Liver (tissue), 3 donors: ENCODE data around the gene LRMDA.

Source experiments
- ATF3 ChIP-seq: IDR thresholded peaks from 2 replicates; pipeline ENCODE4 v1.6.1; 2016; ENCODE audit warnings: antibody characterized with exemption
- EGR1 ChIP-seq, 2 donors: IDR thresholded peaks; 2 replicates each; pipeline ENCODE4 v1.6.1; 2016 to 2018; ENCODE audit warnings: antibody characterized with exemption in 2 of 2, low read depth in 2 of 2
- FOXA1 ChIP-seq: IDR thresholded peaks from 2 replicates; pipeline ENCODE4 v1.6.1; 2016; ENCODE audit warnings: antibody characterized with exemption
- GABPA ChIP-seq, 2 donors: IDR thresholded peaks in 1 of 2; conservative IDR thresholded peaks in 1 of 2; 2 replicates each; pipeline ENCODE4 v1.6.1; 2016; ENCODE audit warnings: antibody characterized with exemption in 2 of 2, mild to moderate bottlenecking in 1 of 2, moderate library complexity in 1 of 2
- HNF4G ChIP-seq: IDR thresholded peaks from 2 replicates; pipeline ENCODE4 v1.6.1; 2016; ENCODE audit warnings: antibody characterized with exemption
- MAX ChIP-seq: IDR thresholded peaks from 2 replicates; pipeline ENCODE4 v1.6.1; 2016; ENCODE audit warnings: antibody characterized with exemption
- RAD21 ChIP-seq, 2 donors: IDR thresholded peaks; 2 replicates each; pipeline ENCODE4 v1.6.1; 2016; ENCODE audit warnings: antibody characterized with exemption in 2 of 2, mild to moderate bottlenecking in 2 of 2
- RXRA ChIP-seq, 2 donors: IDR thresholded peaks; 2 replicates each; pipeline ENCODE4 v1.6.1; 2017 to 2018; ENCODE audit warnings: antibody characterized with exemption in 2 of 2, mild to moderate bottlenecking in 1 of 2
- SP1 ChIP-seq: IDR thresholded peaks from 2 replicates; pipeline ENCODE4 v1.6.1; 2018; ENCODE audit warnings: antibody characterized with exemption, mild to moderate bottlenecking
- TAF1 ChIP-seq: conservative IDR thresholded peaks from 2 replicates; pipeline ENCODE4 v1.6.1; 2016; ENCODE audit warnings: antibody characterized with exemption, mild to moderate bottlenecking
- YY1 ChIP-seq: IDR thresholded peaks from 2 replicates; pipeline ENCODE4 v1.6.1; 2016; ENCODE audit warnings: antibody characterized with exemption, mild to moderate bottlenecking
- TF ChIP-seq, protein P1 (sequence below): fragments of 150-350 bp; IDR thresholded peaks from 2 replicates; pipeline ENCODE4 v1.5.1; 2017; ENCODE audit warnings: improper control_type of control experiment, low read depth, low read length; ENCODE audit not compliant: missing input control
- TF ChIP-seq, protein P2 (sequence below): IDR thresholded peaks from 2 replicates; pipeline ENCODE4 v1.6.1; 2016; ENCODE audit warnings: antibody characterized with exemption, mild to moderate bottlenecking
- donor health status: healthy.
- donor health status: healthy.

DNA sequence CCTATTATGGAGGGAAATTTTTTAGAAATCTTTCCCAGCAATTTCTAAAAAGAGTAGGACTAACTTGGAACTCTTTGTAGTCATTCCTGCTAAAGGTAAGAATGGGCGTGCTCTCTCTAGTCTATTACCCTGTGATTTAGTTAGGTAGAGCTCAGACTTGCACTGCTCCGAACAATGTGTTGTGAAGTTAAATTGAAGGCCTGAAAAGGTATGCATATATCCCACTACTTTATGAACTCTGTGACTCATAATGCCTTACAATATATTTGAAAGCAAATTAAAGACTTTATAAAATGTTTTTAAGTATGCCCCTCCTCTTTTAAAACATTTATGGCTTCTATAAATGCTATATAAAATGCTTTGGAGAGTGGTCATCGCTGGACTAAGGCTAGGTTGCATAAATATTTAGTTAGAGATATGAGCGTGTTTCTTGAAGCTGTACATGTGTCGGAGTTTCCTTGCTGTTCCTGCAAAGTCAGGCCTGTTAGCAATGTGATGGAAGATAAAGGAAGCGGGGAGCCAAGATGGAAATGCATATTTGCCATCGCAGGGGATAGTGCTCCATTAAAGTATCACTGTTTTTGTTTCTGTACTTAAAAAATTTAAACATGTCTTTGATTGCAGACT lies 761.4 kb downstream of the LRMDA start:
- TF ChIP-seq TAF1: no peak
- TF ChIP-seq MAX: no peak
- TF ChIP-seq, protein P1, sequence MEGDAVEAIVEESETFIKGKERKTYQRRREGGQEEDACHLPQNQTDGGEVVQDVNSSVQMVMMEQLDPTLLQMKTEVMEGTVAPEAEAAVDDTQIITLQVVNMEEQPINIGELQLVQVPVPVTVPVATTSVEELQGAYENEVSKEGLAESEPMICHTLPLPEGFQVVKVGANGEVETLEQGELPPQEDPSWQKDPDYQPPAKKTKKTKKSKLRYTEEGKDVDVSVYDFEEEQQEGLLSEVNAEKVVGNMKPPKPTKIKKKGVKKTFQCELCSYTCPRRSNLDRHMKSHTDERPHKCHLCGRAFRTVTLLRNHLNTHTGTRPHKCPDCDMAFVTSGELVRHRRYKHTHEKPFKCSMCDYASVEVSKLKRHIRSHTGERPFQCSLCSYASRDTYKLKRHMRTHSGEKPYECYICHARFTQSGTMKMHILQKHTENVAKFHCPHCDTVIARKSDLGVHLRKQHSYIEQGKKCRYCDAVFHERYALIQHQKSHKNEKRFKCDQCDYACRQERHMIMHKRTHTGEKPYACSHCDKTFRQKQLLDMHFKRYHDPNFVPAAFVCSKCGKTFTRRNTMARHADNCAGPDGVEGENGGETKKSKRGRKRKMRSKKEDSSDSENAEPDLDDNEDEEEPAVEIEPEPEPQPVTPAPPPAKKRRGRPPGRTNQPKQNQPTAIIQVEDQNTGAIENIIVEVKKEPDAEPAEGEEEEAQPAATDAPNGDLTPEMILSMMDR: no peak
- TF ChIP-seq HNF4G: no peak
- TF ChIP-seq SP1: no peak
- TF ChIP-seq, protein P2, sequence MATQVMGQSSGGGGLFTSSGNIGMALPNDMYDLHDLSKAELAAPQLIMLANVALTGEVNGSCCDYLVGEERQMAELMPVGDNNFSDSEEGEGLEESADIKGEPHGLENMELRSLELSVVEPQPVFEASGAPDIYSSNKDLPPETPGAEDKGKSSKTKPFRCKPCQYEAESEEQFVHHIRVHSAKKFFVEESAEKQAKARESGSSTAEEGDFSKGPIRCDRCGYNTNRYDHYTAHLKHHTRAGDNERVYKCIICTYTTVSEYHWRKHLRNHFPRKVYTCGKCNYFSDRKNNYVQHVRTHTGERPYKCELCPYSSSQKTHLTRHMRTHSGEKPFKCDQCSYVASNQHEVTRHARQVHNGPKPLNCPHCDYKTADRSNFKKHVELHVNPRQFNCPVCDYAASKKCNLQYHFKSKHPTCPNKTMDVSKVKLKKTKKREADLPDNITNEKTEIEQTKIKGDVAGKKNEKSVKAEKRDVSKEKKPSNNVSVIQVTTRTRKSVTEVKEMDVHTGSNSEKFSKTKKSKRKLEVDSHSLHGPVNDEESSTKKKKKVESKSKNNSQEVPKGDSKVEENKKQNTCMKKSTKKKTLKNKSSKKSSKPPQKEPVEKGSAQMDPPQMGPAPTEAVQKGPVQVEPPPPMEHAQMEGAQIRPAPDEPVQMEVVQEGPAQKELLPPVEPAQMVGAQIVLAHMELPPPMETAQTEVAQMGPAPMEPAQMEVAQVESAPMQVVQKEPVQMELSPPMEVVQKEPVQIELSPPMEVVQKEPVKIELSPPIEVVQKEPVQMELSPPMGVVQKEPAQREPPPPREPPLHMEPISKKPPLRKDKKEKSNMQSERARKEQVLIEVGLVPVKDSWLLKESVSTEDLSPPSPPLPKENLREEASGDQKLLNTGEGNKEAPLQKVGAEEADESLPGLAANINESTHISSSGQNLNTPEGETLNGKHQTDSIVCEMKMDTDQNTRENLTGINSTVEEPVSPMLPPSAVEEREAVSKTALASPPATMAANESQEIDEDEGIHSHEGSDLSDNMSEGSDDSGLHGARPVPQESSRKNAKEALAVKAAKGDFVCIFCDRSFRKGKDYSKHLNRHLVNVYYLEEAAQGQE: no peak
- no peak for TF ChIP-seq RXRA (IDR thresholded peaks at IDR 0.05)
- TF ChIP-seq RAD21 (IDR thresholded peaks at IDR 0.05): no peak
- TF ChIP-seq EGR1 (IDR thresholded peaks at IDR 0.05; ENCODE audit: low read depth in 2 of 2): no peak
- no peak for TF ChIP-seq FOXA1
- no peak for TF ChIP-seq GABPA (IDR thresholded peaks at IDR 0.05 in 1 of 2, conservative IDR thresholded peaks at IDR 0.05 in 1 of 2)
- TF ChIP-seq ATF3: no peak
- TF ChIP-seq YY1: no peak
